Measurements from ENCODE around the gene UGT8. TPM values are rescaled to one million over a fixed set of nuclear protein-coding genes. Genes with fewer than 3 reads are reported as not detected.

Gene UGT8
- total and polyA plus RNA-seq, 2 of the 8 experiments (the other 6 are each of a cell fraction or from before 2014, with no cell fraction given): 16.9 to 26.9 TPM

- Histone ChIP-seq H2BK120ac (replicated peaks; ENCODE audit: low read depth, low read length) (no peak overlapping the region), H2BK12ac (ENCODE audit: low read depth, low read length) (no peak overlapping the region), H2BK20ac (ENCODE audit: low read length) (no peak overlapping the region), H4K5ac (ENCODE audit: insufficient read length, low read depth, low read length) (no peak overlapping the region), H3K14ac (ENCODE audit: insufficient read length) (no peak overlapping the region), H3K79me2 (ENCODE audit: control insufficient read depth in 1 of 2, insufficient read depth in 2 of 2, low read length in 2 of 2) (peaks cover 0 to 31% of the 10 kb centered on the region in 2 experiments; a peak in 2 of 4 replicates), H2AK5ac (ENCODE audit: low read depth, low read length) (no peak overlapping the region), H3K4ac (replicated peaks; ENCODE audit: insufficient read length, low read depth, low read length) (no peak overlapping the region), H4K91ac (replicated peaks; ENCODE audit: insufficient read length, low read length) (no peak overlapping the region), H3K36me3 (ENCODE audit: control insufficient read depth in 2 of 4, insufficient read depth in 4 of 4, low read length in 3 of 4) (peaks cover 0 to 3% (median 0%) of the 10 kb centered on the region in 4 experiments; a peak in 1 of 8 replicates), H3K27me3 (replicated peaks in 1 of 4; ENCODE audit: control insufficient read depth in 3 of 4, extremely low read depth in 1 of 4, insufficient read depth in 3 of 4, low read length in 3 of 4) (no peaks in the 10 kb centered on the region), H3K23ac (ENCODE audit: insufficient read length) (no peak overlapping the region), H3K9me3 (ENCODE audit: insufficient read depth in 2 of 2, low read depth in 1 of 2, low read length in 1 of 2) (peaks cover 2 to 9% of the 10 kb centered on the region in 2 experiments; a peak in 2 of 4 replicates), H3K79me1 (ENCODE audit: low read depth, low read length) (no peaks in the 10 kb centered on the region; the same call in 1 of the 2 replicates), H4K20me1 (replicated peaks in 1 of 2; ENCODE audit: control insufficient read depth in 1 of 2, insufficient read depth in 2 of 2, low read length in 2 of 2) (no peaks in the 10 kb centered on the region), H3K4me3 (ENCODE audit: extremely low read depth in 1 of 4, insufficient read depth in 2 of 4, low read depth in 3 of 4, low read length in 4 of 4) (no peak overlapping the region), H2AFZ (ENCODE audit: low read length) (no peak overlapping the region), H3K9ac (replicated peaks in 1 of 4; ENCODE audit: extremely low read depth in 1 of 4, low read depth in 3 of 4, low read length in 3 of 4) (no peak overlapping the region), H2BK5ac (ENCODE audit: low read depth, low read length) (no peak overlapping the region), H2BK15ac (ENCODE audit: low read length) (no peak overlapping the region), H4K8ac (ENCODE audit: extremely low read depth, insufficient read depth, low read length) (no peak overlapping the region), H3K23me2 (ENCODE audit: low read depth, low read length) (no peaks in the 10 kb centered on the region), H3K4me1 (replicated peaks in 1 of 4; ENCODE audit: control insufficient read depth in 3 of 4, insufficient read depth in 4 of 4, low read length in 3 of 4) (peaks cover 0 to 3% (median 0%) of the 10 kb centered on the region in 4 experiments; a peak in 1 of 7 replicates), H3K56ac (replicated peaks; ENCODE audit: insufficient read length, low read depth, low read length) (no peak overlapping the region), H3K27ac (ENCODE audit: low read depth, low read length) (no peak overlapping the region), H3K18ac (ENCODE audit: extremely low read depth, low read length) (no peak overlapping the region), H3K4me2 (ENCODE audit: insufficient read depth in 1 of 2, low read depth in 2 of 2, low read length in 2 of 2) (no peak overlapping the region)
- DNase-seq (ENCODE audit: low read depth in 1 of 2, low spot score in 2 of 2): no peak
- WGBS, 2 experiments (ENCODE audit: extremely low coverage in 1 of 2, insufficient coverage in 1 of 2, insufficient read length in 1 of 2, insufficient replicate concordance in 2 of 2, low coverage in 1 of 2, low lambda C conversion rate in 2 of 2, missing lambda C conversion rate in 1 of 2): 93% methylated on average over 3 of the region's 3 CpGs; no CpG with 5 or more reads in 1 of the 2 experiments
- TF ChIP-seq SP4 (IDR thresholded peaks at IDR 0.05; ENCODE audit: low read length) (no peak), KDM1A (IDR thresholded peaks at IDR 0.05; ENCODE audit: borderline replicate concordance, low read length) (no peak)
- POLR2A ChIA-PET (ENCODE audit: partially characterized antibody): interaction anchor here (1.4 to 1.5 kb wide), 2 partner anchors 9 to 120 kb away, joined by 3 read pairs; no protein-coding TSS in a partner anchor
- FAIRE-seq: no peak
- CTCF ChIA-PET (ENCODE audit: partially characterized antibody): interaction anchor here (1.0 to 1.2 kb wide), 2 partner anchors 16 to 108 kb away, joined by 3 read pairs; no protein-coding TSS in a partner anchor
These were observed 16.8 kb downstream of the UGT8 start for GRCh38 chr4:114615435-114615834.

Data from H1 (cell line).